SK-N-MC (cell line): Measurements from ENCODE around the gene FANCE.

Source experiments
- DNase-seq: peaks from one replicate; pipeline ENCODE4 v3.0.0-alpha.2; 2011; ENCODE audit warnings: low read depth, low spot score
- H3K27ac ChIP-seq: fragments of 200-600 bp; sonication (generic); 2 replicates; pipeline ENCODE4 v1.5.1; 2016; ENCODE audit warnings: mixed run types
- H3K36me3 ChIP-seq: fragments of 200-600 bp; sonication (generic); 2 replicates; pipeline ENCODE4 v1.6.1; 2017; ENCODE audit warnings: antibody characterized with exemption, low read length, mixed read lengths; ENCODE audit not compliant: insufficient read depth
- H3K4me3 ChIP-seq: fragments of 200-600 bp; sonication (generic); 2 replicates; pipeline ENCODE4 v1.5.1; 2016
- H3K9ac ChIP-seq: fragments of 200-600 bp; sonication (generic); 2 replicates; pipeline ENCODE4 v1.8.0; 2017; ENCODE audit warnings: mixed run types, mixed read lengths; ENCODE audit not compliant: insufficient read length
- H3K9me3 ChIP-seq: fragments of 200-600 bp; sonication (generic); 2 replicates; pipeline ENCODE4 v1.6.1; 2017; ENCODE audit warnings: low read depth, mild to moderate bottlenecking, antibody characterized with exemption, low read length, moderate library complexity, mixed read lengths
- EZH2 ChIP-seq: fragments of 200-600 bp; sonication (generic); IDR thresholded peaks from one replicate; pipeline ENCODE4 v1.6.1; 2017; ENCODE audit warnings: antibody characterized with exemption
- FOXP2 ChIP-seq: optimal IDR thresholded peaks from 2 replicates; pipeline ENCODE3; 2011; ENCODE audit warnings: mild to moderate bottlenecking, moderate library complexity; ENCODE audit not compliant: insufficient read depth; ENCODE audit errors: extremely low read length, control extremely low read depth
- POLR2AphosphoS5 ChIP-seq: IDR thresholded peaks from 2 replicates; pipeline ENCODE4 v1.6.1; 2012; ENCODE audit warnings: mild to moderate bottlenecking, low read depth, low read length, borderline replicate concordance

FANCE gene

GRCh38 chr6:35485402-35485877, 33.3 kb downstream of the FANCE start:
- H3K9me3 ChIP-seq: no peaks in the 10 kb centered on the region
- no peak for TF ChIP-seq FOXP2
- no peak for TF ChIP-seq EZH2
- TF ChIP-seq POLR2AphosphoS5: no peak
- H3K27ac ChIP-seq: no peak overlapping the region
- H3K9ac ChIP-seq: no peak overlapping the region
- no peaks in the 10 kb centered on the region for H3K36me3 ChIP-seq
- H3K4me3 ChIP-seq: no peak overlapping the region
- no peak for DNase-seq

GRCh38 chr6:35486005-35486925, 34.1 kb downstream of the FANCE start:
- H3K9ac ChIP-seq: no peak overlapping the region
- H3K36me3 ChIP-seq: no peaks in the 10 kb centered on the region
- H3K9me3 ChIP-seq: no peaks in the 10 kb centered on the region
- no peak overlapping the region for H3K4me3 ChIP-seq
- no peak overlapping the region for H3K27ac ChIP-seq
- DNase-seq: no peak
- no peak for TF ChIP-seq EZH2
- TF ChIP-seq POLR2AphosphoS5: no peak
- TF ChIP-seq FOXP2: no peak

DNA sequence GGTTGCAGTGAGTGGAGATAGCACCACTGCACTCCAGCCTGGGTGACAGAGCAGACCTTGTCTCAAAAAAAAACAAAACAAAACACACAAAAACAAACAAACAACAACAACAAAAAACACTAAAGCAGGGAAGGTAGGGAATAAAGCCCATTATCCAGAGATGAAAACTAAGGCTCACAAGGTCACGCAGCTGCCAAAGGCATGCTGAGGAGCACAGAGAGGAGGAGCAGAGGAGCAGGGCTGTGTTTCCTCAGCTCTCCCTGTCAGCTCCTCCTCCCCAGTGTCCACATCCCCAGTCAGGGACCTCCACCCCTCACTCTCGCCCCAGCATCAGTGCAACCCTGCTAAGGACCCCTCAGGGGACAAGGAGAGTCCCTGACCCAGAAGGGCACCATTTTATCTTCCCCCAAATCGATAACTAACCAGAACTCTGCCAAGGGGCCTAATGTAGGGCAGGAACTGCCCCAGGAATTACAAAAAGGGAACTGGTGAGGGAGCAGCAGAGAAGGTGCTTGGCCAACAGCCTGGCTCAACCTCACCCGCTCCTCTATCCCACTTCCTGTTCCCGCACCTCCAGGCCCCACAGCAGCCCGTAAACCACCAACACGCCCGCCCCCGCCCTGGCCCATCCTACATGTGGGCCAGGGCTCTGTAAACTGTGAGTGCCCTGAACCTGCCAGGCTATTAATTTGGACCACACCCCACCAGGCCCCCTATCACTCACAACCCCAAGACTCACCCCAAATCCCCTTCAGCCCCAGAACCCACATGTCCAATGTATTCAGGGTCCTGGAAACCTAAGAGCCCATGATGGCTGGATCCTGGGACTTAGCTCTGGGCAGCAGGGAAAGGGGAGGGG, 35.7 kb downstream of the FANCE start:
- no peaks in the 10 kb centered on the region for H3K9me3 ChIP-seq
- no peak overlapping the region; the same call in 1 of the 2 replicates for H3K27ac ChIP-seq
- no peak overlapping the region for H3K4me3 ChIP-seq
- DNase-seq: no peak
- H3K9ac ChIP-seq: no peak overlapping the region
- TF ChIP-seq FOXP2: no peak
- no peak for TF ChIP-seq POLR2AphosphoS5
- no peak for TF ChIP-seq EZH2
- H3K36me3 ChIP-seq: no peaks in the 10 kb centered on the region

DNA sequence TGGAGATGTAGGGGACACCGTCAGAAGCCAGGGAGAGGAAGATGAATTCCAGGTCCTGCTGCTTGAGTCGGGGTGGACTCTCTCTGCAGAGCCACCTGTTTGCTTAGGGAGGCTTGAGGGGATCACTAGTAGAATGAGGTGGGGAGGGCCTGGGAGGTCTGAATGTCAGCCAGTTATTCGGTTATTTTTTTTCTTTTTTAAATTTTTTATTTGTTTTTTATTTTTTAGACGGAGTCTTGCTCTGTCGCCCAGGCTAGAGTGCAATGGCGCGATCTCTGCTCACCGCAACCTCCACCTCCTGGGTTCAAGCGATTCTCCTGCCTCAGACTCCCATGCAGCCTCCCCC, 36.4 kb downstream of the FANCE start:
- Histone ChIP-seq H3K9ac (no peak overlapping the region), H3K27ac (no peak overlapping the region)
- TF ChIP-seq POLR2AphosphoS5 (no peak), FOXP2 (no peak), EZH2 (no peak)

GRCh38 chr6:35489066-35489465, 36.9 kb downstream of the FANCE start:
- no peak overlapping the region for H3K9ac ChIP-seq
- no peak overlapping the region for H3K4me3 ChIP-seq
- no peaks in the 10 kb centered on the region for H3K36me3 ChIP-seq
- H3K27ac ChIP-seq: no peak overlapping the region
- H3K9me3 ChIP-seq: no peaks in the 10 kb centered on the region
- DNase-seq: no peak
- TF ChIP-seq POLR2AphosphoS5 (no peak), EZH2 (no peak), FOXP2 (no peak)

More for the DNA sequence above, 36.4 kb downstream of the FANCE start:
- Histone ChIP-seq H3K9me3 (no peaks in the 10 kb centered on the region), H3K36me3 (no peaks in the 10 kb centered on the region), H3K4me3 (no peak overlapping the region)
- DNase-seq: no peak

- H3K4me3 ChIP-seq: peak overlapping the region; percentile 30; the same call in 1 of the 2 replicates
- no peaks in the 10 kb centered on the region for H3K36me3 ChIP-seq
- H3K9ac ChIP-seq: no peak overlapping the region
- no peak for DNase-seq
- H3K27ac ChIP-seq: peak overlapping the region; percentile 57
- no peaks in the 10 kb centered on the region for H3K9me3 ChIP-seq
- TF ChIP-seq EZH2 (no peak), FOXP2 (no peak), POLR2AphosphoS5 (no peak)
Observed at GRCh38 chr6:35489995-35490791, 38.1 kb downstream of the FANCE start.

DNA sequence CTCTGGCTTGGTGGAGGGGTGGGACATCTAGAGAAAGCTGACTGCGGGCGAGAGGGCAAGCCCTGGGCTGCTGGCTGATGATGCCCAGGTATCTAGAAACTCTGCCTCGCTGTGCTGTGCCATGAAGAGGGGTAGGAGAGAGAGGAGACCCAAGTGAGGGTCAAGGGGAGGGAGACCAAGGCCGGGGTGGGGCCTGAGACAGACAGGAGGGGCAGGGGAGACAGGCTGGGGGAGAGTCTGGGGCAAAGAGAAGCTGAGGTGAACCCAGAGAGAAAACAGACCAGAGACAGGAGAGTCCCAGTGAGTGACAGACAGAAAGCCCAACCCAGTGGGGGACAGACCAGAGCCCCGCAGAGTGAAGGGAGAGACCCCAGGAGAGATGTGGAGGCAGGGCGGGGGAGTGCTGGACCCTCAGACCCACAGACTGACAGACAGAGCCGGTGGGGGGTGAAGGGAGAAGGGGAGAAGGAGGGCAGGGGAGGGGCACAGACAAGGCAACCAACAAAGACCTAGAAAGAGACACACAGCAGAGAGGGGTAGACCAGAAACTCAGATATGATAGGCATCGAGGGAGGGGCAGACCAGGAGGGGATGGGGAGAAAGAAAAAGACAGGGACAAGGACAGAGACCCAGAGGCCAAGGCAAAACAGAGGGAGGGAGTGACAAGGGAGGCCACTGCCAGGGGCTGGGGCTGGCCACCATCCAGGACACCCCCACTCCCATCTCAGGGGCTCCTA, 38.9 kb downstream of the FANCE start:
- H3K36me3 ChIP-seq: no peaks in the 10 kb centered on the region
- H3K9ac ChIP-seq: no peak overlapping the region
- H3K27ac ChIP-seq: peak overlapping the region; percentile 57
- no peak for TF ChIP-seq EZH2
- TF ChIP-seq FOXP2: no peak
- DNase-seq: no peak
- no peaks in the 10 kb centered on the region for H3K9me3 ChIP-seq
- no peak overlapping the region; the same call in 1 of the 2 replicates for H3K4me3 ChIP-seq
